Body of pancreas (tissue), 4 donors: ENCODE data around the gene TARS3.

Experiments used
- POLR2A ChIP-seq, 3 donors: fragments of 450-650 bp; IDR thresholded peaks; one replicate each; pipeline ENCODE4 v1.6.1; 2016; ENCODE audit warnings: antibody characterized with exemption in 3 of 3, mild to moderate bottlenecking in 2 of 3
- TF ChIP-seq, protein P1 (sequence below), 7 experiments: fragments of 450-650 bp in 4 of 7; fragments of 200-600 bp in 3 of 7; sonication (generic) in 3 of 7; IDR thresholded peaks; one replicate each; pipeline ENCODE4 v1.5.1; 2016 to 2019; ENCODE audit warnings: antibody characterized with exemption in 7 of 7

DNA sequence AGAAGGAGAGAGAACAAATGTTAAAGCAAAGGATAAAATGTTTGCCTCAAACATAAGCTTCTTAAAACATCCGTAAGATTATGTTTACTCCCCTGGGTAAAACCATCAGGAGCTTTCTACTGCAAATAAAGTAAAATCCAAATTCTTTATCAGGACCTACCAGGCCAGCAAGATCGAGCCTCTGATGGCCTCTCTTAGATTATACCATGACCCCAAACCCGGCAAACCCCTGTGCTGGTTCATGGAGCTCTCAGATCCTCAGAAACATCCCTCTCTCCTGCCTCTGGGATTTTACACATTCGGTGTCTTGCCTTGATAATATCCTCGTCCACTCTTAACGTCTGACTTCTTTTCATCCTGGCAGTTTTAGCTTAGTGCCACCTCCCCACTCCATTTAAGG is 7.5 kb upstream of the TARS3 start:
- TF ChIP-seq, protein P1, sequence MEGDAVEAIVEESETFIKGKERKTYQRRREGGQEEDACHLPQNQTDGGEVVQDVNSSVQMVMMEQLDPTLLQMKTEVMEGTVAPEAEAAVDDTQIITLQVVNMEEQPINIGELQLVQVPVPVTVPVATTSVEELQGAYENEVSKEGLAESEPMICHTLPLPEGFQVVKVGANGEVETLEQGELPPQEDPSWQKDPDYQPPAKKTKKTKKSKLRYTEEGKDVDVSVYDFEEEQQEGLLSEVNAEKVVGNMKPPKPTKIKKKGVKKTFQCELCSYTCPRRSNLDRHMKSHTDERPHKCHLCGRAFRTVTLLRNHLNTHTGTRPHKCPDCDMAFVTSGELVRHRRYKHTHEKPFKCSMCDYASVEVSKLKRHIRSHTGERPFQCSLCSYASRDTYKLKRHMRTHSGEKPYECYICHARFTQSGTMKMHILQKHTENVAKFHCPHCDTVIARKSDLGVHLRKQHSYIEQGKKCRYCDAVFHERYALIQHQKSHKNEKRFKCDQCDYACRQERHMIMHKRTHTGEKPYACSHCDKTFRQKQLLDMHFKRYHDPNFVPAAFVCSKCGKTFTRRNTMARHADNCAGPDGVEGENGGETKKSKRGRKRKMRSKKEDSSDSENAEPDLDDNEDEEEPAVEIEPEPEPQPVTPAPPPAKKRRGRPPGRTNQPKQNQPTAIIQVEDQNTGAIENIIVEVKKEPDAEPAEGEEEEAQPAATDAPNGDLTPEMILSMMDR (IDR thresholded peaks at IDR 0.05), result no peak
- TF ChIP-seq POLR2A (IDR thresholded peaks at IDR 0.05), result no peak
